ENCODE data around the gene CCDC88C. TPM values are rescaled to one million over a fixed set of nuclear protein-coding genes. Genes with fewer than 3 reads are reported as not detected.

Gene CCDC88C
- total and polyA plus RNA-seq, 3 donors from 2014 or later = 36.5 to 51.3 (median 47.4) TPM

DNA sequence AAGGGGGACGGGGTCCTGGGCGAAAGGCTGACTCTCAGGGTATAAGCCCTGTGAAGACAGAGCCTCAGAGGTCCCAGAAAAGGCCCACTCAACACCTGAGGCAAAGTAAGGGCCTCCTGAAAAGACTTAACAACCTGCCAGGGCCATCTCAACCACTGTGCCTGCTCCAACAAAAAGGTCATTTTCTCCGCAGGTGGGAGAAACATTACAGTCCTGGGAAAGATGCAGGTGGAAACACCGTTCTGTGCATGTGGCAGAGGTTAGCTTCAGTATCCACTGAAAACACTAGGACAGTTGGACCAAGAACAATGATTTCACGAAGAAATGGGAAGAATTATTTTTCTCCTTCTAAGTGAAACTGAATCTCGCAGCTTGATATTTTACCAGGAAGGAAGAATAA, 50.9 kb downstream of the CCDC88C start:
- intact Hi-C loops (cut with DNase I; ENCODE audit: low total_unique reads) = no loop called here

DNA sequence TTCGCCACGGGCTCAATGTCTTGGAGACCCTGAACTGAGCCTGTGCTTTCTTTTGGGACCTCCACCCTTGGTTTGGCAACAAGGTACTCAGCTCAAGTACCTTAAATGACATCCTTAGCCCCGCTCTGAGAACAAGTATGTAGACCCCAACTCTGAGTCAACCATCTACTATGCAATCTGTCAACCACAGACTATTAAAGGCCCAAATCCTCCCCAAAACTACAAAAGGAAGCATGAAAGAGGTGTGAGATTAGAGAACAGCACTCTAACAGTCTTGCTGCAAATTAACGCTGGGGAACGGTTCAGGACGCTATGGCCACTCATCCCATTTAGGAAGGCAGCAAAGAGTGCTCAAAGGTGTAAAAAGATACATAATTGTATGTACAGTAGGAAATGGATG, 52.1 kb downstream of the CCDC88C start:
- DNase-seq = no peak
- no peaks in the 10 kb centered on the region for H3K27me3 ChIP-seq
- TF ChIP-seq, protein P1, sequence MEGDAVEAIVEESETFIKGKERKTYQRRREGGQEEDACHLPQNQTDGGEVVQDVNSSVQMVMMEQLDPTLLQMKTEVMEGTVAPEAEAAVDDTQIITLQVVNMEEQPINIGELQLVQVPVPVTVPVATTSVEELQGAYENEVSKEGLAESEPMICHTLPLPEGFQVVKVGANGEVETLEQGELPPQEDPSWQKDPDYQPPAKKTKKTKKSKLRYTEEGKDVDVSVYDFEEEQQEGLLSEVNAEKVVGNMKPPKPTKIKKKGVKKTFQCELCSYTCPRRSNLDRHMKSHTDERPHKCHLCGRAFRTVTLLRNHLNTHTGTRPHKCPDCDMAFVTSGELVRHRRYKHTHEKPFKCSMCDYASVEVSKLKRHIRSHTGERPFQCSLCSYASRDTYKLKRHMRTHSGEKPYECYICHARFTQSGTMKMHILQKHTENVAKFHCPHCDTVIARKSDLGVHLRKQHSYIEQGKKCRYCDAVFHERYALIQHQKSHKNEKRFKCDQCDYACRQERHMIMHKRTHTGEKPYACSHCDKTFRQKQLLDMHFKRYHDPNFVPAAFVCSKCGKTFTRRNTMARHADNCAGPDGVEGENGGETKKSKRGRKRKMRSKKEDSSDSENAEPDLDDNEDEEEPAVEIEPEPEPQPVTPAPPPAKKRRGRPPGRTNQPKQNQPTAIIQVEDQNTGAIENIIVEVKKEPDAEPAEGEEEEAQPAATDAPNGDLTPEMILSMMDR (IDR thresholded peaks at IDR 0.05) = no peak
- no peak for TF ChIP-seq POLR2A (IDR thresholded peaks at IDR 0.05)
- peaks cover 9% of the 10 kb centered on the region for H3K4me1 ChIP-seq
- 81 to 86% methylated on average over 6 of the region's 6 CpGs for WGBS, 2 donors
- no peak overlapping the region for H3K4me3 ChIP-seq
- intact Hi-C loops (cut with DNase I; ENCODE audit: low total_unique reads) = no loop called here
- no peaks in the 10 kb centered on the region for H3K9me3 ChIP-seq
- H3K27ac ChIP-seq = no peak overlapping the region
- H3K36me3 ChIP-seq (ENCODE audit: low read depth, missing control alignments) = no peaks in the 10 kb centered on the region

More for the DNA sequence above, 50.9 kb downstream of the CCDC88C start:
- WGBS, 2 donors = 86 to 87% methylated on average over 6 of the region's 6 CpGs
- TF ChIP-seq, protein P1 (IDR thresholded peaks at IDR 0.05) = no peak
- no peak for TF ChIP-seq POLR2A (IDR thresholded peaks at IDR 0.05)
- no peak overlapping the region for H3K27ac ChIP-seq
- no peaks in the 10 kb centered on the region for H3K27me3 ChIP-seq
- no peak overlapping the region for H3K4me3 ChIP-seq
- H3K36me3 ChIP-seq (ENCODE audit: low read depth, missing control alignments) = no peaks in the 10 kb centered on the region
- H3K9me3 ChIP-seq = no peaks in the 10 kb centered on the region
- peaks cover 9% of the 10 kb centered on the region for H3K4me1 ChIP-seq
- DNase-seq = no peak

DNA sequence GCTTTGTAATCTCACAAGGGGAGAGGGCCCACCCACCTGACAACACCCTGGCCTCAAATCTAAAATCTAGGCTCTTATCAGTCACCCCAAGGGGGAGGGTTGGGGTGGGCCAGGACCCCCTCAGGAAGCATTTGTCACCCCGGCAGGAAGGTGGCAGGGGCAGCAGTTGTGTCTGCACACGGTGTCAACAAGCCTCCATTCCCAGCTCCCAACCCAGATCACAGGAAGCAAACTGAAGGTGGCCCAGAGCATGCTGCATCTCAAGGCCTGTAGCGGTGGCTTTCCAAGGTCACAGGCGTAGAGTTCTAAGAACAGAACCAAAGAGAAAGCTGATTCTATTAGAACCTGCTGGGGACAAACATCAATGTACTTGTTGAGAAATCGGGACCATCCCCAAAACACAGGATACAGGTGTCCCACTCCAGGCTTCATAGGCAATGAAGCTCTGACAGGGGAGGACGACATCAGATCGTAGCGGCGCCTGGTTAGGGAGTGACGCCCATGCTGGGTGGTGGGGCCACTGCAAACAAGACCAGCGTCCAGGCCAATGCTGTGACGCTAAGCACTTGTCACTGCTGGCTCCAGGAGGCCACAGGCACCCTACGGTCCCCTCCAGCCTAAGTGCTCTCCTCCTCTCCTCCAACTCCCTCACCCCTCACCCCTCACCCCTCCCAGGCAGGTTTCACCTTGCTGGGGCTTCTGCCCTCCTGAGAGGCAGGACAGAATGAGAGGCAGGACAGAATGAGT, 52.9 kb downstream of the CCDC88C start:
- no peak overlapping the region for H3K27ac ChIP-seq
- no peak for DNase-seq
- H3K4me3 ChIP-seq = no peak overlapping the region
- peaks cover 1% of the 10 kb centered on the region for H3K4me1 ChIP-seq
- intact Hi-C loops (cut with DNase I; ENCODE audit: low total_unique reads) = no loop called here
- H3K9me3 ChIP-seq = no peaks in the 10 kb centered on the region
- H3K27me3 ChIP-seq = no peaks in the 10 kb centered on the region
- 79 to 83% methylated on average over 12 to 13 of the region's 13 CpGs for WGBS, 2 donors
- TF ChIP-seq, protein P1 (IDR thresholded peaks at IDR 0.05) = no peak
- no peak for TF ChIP-seq POLR2A (IDR thresholded peaks at IDR 0.05)
- H3K36me3 ChIP-seq (ENCODE audit: low read depth, missing control alignments) = no peaks in the 10 kb centered on the region

DNA sequence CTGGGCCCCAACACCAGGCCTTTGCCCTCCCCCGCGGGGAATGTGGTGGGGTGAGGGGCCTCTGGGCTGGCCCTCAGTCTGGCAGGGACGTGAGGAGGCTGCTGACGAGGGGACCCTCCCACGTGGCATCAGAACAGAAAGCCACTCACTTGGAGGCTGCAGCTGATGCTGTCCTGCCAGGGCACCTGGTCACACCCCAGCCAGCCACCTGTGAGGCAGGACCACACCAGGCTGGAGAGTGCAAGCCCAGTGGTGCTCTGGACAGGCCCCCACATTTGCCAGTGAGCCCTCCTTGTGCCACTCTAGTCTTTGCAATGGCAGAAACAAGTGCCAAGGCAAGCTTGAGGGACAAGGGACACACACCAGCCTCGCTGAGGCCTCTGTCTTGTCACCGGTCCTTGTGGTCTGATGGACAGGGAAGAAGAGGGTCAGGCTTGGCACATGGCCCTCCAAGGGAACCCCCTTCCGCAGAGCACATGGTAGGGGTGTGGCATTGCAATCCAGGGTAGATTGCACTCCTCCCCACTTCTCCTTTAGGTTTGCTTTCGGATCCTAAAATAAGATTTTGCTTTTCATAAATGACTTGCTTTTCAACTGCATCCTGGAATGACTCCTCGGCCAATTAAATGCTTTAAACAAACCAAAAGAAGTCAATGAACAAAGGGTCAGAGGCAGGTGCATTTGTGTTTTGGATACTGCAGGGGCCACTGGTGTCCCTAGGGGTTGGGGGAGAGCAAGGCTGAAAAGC, 53.7 kb downstream of the CCDC88C start:
- Histone ChIP-seq H3K9me3 (no peaks in the 10 kb centered on the region), H3K36me3 (ENCODE audit: low read depth, missing control alignments) (no peaks in the 10 kb centered on the region), H3K4me1 (no peaks in the 10 kb centered on the region), H3K27me3 (no peaks in the 10 kb centered on the region), H3K27ac (no peak overlapping the region), H3K4me3 (no peak overlapping the region)
- no peak for TF ChIP-seq POLR2A (IDR thresholded peaks at IDR 0.05)
- TF ChIP-seq, protein P1 (IDR thresholded peaks at IDR 0.05) = no peak
- no peak for DNase-seq
- intact Hi-C loops (cut with DNase I; ENCODE audit: low total_unique reads) = no loop called here
- 72 to 79% methylated on average over 6 to 10 of the region's 10 CpGs for WGBS, 2 donors
